Mesodermal cell (in vitro differentiated cells): ENCODE measurements around the gene ITPKB.

ENCODE experiments used
- H3K27ac ChIP-seq: 2 replicates; pipeline ENCODE4 v1.7.0; 2013; ENCODE audit warnings: mild to moderate bottlenecking, low read depth, low read length, moderate library complexity; ENCODE audit not compliant: severe bottlenecking
- H3K36me3 ChIP-seq: 2 replicates; pipeline ENCODE4 v1.7.1; 2013; ENCODE audit warnings: mild to moderate bottlenecking, low read length, moderate library complexity; ENCODE audit not compliant: control insufficient read depth, insufficient read depth
- H3K4me1 ChIP-seq: one replicate; pipeline ENCODE4 v1.7.1; 2013; ENCODE audit warnings: mild to moderate bottlenecking, low read length; ENCODE audit not compliant: insufficient read depth, control insufficient read depth, poor library complexity, severe bottlenecking
- H3K4me3 ChIP-seq: 2 replicates; pipeline ENCODE4 v1.7.0; 2013; ENCODE audit warnings: low read length, control low read depth, mild to moderate bottlenecking; ENCODE audit not compliant: insufficient read depth, poor library complexity, severe bottlenecking; ENCODE audit errors: extremely low read depth
- H3K9me3 ChIP-seq: 2 replicates; pipeline ENCODE4 v1.7.1; 2013; ENCODE audit warnings: mild to moderate bottlenecking, low read length, moderate library complexity; ENCODE audit not compliant: control insufficient read depth
- WGBS, 2 experiments: methylation state at CpG; one replicate each; pipeline ENCODE4 v1.1.5; 2013; ENCODE audit warnings: missing lambda C conversion rate in 2 of 2; ENCODE audit not compliant: insufficient coverage in 2 of 2; 5-methylcytosine and 5-hydroxymethylcytosine counted together

Gene ITPKB

DNA sequence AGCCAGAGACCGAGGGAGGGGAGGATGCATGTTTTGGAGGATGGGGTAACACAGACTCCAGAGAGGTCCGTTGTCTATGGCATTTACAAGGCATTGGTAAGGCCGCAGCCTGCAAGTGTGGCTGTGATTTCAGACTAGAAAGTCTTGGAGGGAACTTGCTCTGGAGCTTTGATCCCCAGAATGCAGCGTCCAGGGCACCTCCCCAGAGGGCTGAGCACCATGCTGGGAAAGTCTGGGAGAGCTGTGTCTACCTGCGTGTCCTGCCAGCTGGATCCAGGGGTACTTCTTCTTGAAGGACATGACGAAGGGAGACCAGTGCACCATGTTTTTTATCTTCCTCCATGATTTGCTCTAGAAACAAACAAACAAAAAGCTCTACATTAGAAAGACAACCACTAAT lies 90.7 kb downstream of the ITPKB start:
- no peak overlapping the region for H3K4me3 ChIP-seq
- no peaks in the 10 kb centered on the region for H3K9me3 ChIP-seq
- peaks cover 45% of the 10 kb centered on the region for H3K4me1 ChIP-seq
- 86 to 92% methylated on average over 6 of the region's 6 CpGs for WGBS, 2 experiments
- H3K36me3 ChIP-seq = peaks cover 41% of the 10 kb centered on the region
- no peak overlapping the region for H3K27ac ChIP-seq

DNA sequence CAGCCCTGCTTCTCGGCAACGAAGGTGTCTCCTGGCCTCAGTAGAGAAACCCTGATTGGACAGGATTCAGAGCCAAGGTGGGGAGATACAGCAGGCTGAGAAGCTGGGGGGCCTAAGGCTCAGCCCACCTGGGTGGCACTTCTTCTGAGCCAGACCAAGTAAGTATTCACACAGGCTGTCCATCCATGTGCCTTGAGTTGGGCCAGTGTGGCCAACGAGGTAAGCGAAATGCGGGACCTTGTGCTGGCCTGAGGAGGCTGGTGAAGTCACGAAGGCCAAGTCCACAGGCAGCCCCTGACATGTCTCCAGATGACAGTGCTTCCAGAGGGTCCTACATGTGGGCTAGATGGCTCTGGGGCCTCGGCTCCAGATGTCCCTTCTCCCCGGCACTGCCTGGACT lies 91.4 kb downstream of the ITPKB start:
- Histone ChIP-seq H3K4me1 (peaks cover 45% of the 10 kb centered on the region), H3K36me3 (peaks cover 41% of the 10 kb centered on the region), H3K27ac (no peak overlapping the region), H3K9me3 (no peaks in the 10 kb centered on the region), H3K4me3 (no peak overlapping the region)
- WGBS, 2 experiments = 98 to 100% methylated on average over 6 of the region's 8 CpGs

GRCh38 chr1:226646870-226647449 lies 92.1 kb downstream of the ITPKB start:
- Histone ChIP-seq H3K27ac (no peak overlapping the region), H3K4me3 (no peak overlapping the region), H3K36me3 (peaks cover 46% of the 10 kb centered on the region), H3K9me3 (no peaks in the 10 kb centered on the region), H3K4me1 (peaks cover 42% of the 10 kb centered on the region)
- WGBS, 2 experiments = 92 to 94% methylated on average over 12 to 16 of the region's 16 CpGs

DNA sequence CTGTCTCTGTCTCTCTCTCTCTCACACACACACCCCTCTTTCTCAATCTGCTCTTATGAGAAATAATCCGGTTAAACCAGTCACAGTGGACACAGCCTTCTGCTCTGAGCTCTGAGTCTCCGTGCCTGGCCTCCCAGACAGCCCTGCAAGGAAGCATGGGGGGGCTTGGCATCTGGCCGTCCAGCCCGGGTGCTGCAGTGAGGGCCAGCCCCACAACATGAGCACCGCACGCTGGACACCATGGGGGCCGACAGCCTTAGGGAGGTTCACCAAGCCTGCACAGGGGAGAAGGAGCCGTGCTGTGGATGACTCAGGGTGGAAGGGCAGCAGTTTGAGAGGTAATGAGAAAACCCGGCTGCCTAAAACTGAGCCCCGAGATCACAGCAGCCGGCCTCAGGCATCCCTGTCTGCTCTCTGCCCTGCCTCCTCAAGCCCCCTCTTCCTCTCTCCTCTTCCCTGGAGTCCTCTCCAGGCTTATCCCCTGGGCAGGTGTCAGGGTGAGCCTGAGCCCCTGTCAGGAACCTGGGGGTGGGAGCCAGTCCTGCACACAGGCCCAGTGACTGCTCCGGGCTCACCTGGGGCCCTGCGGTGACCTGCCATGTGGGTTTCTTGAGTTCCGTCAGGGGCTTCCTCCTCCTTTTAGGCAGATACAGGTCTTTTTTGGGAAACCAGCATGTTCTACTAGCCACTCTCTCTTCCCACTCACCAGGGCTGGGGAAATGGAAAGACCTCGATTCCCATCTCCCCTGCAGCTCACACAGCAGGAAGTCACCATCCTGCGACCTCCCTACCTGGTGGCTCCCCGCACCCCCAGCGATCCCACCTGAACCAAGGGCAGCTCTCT lies 92.8 kb downstream of the ITPKB start:
- Histone ChIP-seq H3K9me3 (no peaks in the 10 kb centered on the region), H3K4me3 (no peak overlapping the region), H3K4me1 (peaks cover 42% of the 10 kb centered on the region), H3K27ac (no peak overlapping the region), H3K36me3 (peaks cover 50% of the 10 kb centered on the region)
- WGBS, 2 experiments = 91 to 96% methylated on average over 13 to 17 of the region's 18 CpGs

DNA sequence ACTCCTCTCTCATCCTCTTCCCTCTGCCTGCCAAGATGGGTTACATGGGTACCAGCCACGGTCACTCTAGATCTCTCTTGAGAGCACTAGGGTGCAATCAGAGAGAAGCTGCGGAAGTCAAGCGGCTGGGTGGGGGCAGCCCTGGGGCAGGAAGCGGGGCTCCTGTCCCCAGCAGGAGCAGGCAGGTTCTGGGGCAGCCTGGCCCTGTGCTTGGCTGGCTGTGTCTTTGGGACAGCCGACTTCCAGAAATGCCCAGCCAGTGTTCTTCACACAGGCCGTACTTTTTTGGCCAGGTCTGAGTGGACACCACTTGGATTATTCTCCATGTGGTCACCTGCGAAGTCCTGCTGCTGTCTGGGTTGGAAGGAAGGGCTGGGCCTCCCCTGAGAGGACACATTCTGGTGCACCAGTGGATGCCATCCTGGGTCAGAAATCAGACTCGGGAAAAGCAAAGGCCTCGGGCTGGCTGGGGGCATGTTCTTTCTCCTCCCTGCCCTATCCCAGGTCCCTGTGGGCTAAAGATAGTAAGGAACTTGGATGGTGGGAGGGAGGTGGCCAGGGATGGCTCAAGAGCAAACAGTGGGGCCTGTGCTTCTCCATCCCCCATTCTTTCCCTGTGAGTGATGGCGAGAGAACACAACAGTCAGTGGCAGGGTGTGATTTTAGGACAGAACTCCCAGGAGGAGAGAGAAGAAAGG lies 93.7 kb downstream of the ITPKB start:
- H3K4me1 ChIP-seq = peaks cover 40% of the 10 kb centered on the region
- H3K4me3 ChIP-seq = no peak overlapping the region
- no peak overlapping the region for H3K27ac ChIP-seq
- no peaks in the 10 kb centered on the region for H3K9me3 ChIP-seq
- 95 to 99% methylated on average over 7 to 8 of the region's 10 CpGs for WGBS, 2 experiments
- H3K36me3 ChIP-seq = peaks cover 50% of the 10 kb centered on the region

DNA sequence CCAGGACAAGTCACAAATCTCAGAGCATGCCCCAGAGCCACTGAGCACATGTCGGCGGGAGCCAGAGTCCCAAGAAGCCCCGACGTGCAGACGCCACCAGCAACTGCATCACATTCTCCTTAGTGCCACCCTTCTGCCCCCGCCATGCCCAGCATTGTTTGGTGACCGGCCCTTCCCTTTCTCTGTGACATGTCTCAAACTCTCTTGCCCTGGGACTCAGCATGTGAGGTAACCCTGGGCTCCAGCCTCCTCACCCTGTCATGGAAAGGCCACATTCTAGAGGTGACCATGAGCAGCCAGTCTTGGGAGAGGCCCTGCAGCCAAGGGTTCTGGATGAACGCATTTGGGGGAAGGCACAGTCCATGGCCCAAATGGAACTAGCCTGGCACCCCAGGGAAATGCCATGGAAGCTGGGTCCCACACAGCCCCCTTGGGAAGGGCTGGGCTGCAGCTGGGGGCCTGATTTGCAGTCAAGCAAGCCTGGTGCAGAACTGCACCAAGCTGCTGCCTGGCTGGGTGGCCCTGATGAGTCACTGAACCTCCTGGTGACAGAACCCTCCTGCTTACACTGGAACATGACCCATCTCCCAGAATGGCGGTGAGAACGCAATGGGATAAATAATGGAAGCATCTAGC lies 94.4 kb downstream of the ITPKB start:
- Histone ChIP-seq H3K27ac (no peak overlapping the region), H3K36me3 (peaks cover 56% of the 10 kb centered on the region), H3K4me3 (no peak overlapping the region), H3K4me1 (peaks cover 36% of the 10 kb centered on the region), H3K9me3 (no peaks in the 10 kb centered on the region)
- 89 to 97% methylated on average over 8 of the region's 10 CpGs for WGBS, 2 experiments

GRCh38 chr1:226643611-226644540 lies 95.2 kb downstream of the ITPKB start:
- Histone ChIP-seq H3K9me3 (no peaks in the 10 kb centered on the region), H3K27ac (no peak overlapping the region), H3K36me3 (peaks cover 59% of the 10 kb centered on the region), H3K4me1 (peaks cover 36% of the 10 kb centered on the region), H3K4me3 (no peak overlapping the region)
- WGBS, 2 experiments = 84 to 94% methylated on average over 6 to 10 of the region's 18 CpGs

GRCh38 chr1:226643177-226643576 lies 95.9 kb downstream of the ITPKB start:
- 69 to 100% methylated on average over 3 to 5 of the region's 9 CpGs for WGBS, 2 experiments
- Histone ChIP-seq H3K4me3 (no peak overlapping the region), H3K27ac (no peak overlapping the region), H3K4me1 (peaks cover 36% of the 10 kb centered on the region), H3K9me3 (no peaks in the 10 kb centered on the region), H3K36me3 (peaks cover 56% of the 10 kb centered on the region)

GRCh38 chr1:226642421-226642820 lies 96.7 kb downstream of the ITPKB start:
- Histone ChIP-seq H3K4me1 (peaks cover 36% of the 10 kb centered on the region), H3K4me3 (no peak overlapping the region), H3K9me3 (no peaks in the 10 kb centered on the region), H3K27ac (no peak overlapping the region), H3K36me3 (peaks cover 50% of the 10 kb centered on the region)
- 98 to 100% methylated on average over 2 to 4 of the region's 8 CpGs for WGBS, 2 experiments
